HepG2 (cell line): ENCODE data around the gene ANKRD6.
A peak's percentile ranks its signal among the peaks of the same experiment; 100 is the strongest.

ENCODE experiments used
- CBX5 ChIP-seq: sonication (generic); formaldehyde crosslinking; IDR thresholded peaks from 2 replicates; pipeline ENCODE4 v1.4.0; 2020; ENCODE audit warnings: missing genetic modification reagents, borderline replicate concordance
- CTCF ChIP-seq: sonication (generic); formaldehyde crosslinking; IDR thresholded peaks from 2 replicates; pipeline ENCODE4 v1.5.0; 2020; ENCODE audit warnings: mild to moderate bottlenecking, missing genetic modification reagents, moderate library complexity
- FOSL1 ChIP-seq: sonication (generic); formaldehyde crosslinking; IDR thresholded peaks from 2 replicates; pipeline ENCODE4 v1.9.0; 2021; ENCODE audit warnings: missing genetic modification reagents, borderline replicate concordance
- KLF13 ChIP-seq: sonication (generic); formaldehyde crosslinking; IDR thresholded peaks from 2 replicates; pipeline ENCODE4 v1.4.0; 2020; ENCODE audit warnings: mild to moderate bottlenecking, missing genetic modification reagents
- NBN ChIP-seq: fragments of 450-650 bp; conservative IDR thresholded peaks from 2 replicates; pipeline ENCODE4 v1.6.1; 2017
- RFX5 ChIP-seq: IDR thresholded peaks from 2 replicates; pipeline ENCODE4 v1.6.1; 2011; ENCODE audit warnings: low read depth, low read length, improper control_type of control experiment
- ZBTB1 ChIP-seq: sonication (generic); formaldehyde crosslinking; IDR thresholded peaks from 2 replicates; pipeline ENCODE4 v1.4.0; 2020; ENCODE audit warnings: missing genetic modification reagents, borderline replicate concordance
- ZNF101 ChIP-seq: sonication (generic); formaldehyde crosslinking; IDR thresholded peaks from 2 replicates; pipeline ENCODE4 v1.4.0; 2020; ENCODE audit warnings: mild to moderate bottlenecking, low read depth, missing genetic modification reagents, borderline replicate concordance
- ZNF569 ChIP-seq: sonication (generic); formaldehyde crosslinking; IDR thresholded peaks from 2 replicates; pipeline ENCODE4 v1.5.0; 2020; ENCODE audit warnings: mild to moderate bottlenecking, missing genetic modification reagents, moderate library complexity, borderline replicate concordance

DNA sequence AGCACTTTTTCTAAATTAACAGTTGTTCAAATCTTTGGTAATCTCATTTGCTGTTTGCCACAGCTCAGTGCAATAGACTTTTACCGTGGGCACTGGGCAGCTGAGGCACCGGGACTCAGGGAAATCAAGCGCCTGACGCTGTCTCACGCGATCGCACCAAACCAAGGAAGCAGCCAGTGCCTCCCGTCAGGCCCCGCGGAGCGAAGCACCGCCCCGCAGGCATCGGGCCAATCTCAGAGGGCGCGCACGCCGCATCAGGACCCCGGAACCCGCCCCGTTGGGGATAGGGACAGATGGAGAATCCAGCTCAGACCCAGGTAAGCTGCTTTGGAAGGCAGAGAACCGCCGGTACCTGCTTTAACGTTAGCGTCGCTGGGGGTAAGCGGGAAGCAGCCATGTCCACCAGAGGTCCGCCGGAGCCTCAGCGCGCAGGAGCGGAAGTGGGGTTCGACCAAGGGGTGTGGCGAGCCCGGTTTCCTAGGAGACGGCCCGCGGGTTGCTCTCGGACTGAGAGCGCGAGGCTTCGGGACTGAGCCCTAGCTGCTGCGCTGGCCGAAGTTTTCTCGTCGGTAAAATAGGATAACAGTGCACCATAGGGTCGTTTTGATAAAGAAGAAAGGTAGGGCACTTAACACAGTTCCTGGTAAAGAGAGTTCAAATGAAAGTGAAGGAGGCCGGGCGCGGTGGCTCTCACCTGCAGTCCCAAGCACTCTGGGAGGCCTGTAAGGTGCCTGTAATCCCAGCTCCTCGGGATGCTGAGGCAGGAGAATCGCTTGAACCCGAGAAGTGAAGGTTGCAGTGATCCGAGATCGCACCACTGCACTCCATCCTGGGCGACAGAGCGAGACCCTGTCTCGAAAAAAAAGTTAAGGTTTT, 205.6 kb downstream of the ANKRD6 start, which contains the start of gene LYRM2:
- TF ChIP-seq CTCF (CRISPR knock-in tag) (peak; percentile 24; the same call in 1 of the 2 replicates), FOSL1 (no peak), NBN (no peak), ZBTB1 (no peak), CBX5 (CRISPR knock-in tag) (peak; percentile 74; the same call in 1 of the 2 replicates), RFX5 (no peak), KLF13 (CRISPR knock-in tag) (no peak), ZNF569 (CRISPR knock-in tag) (no peak), ZNF101 (CRISPR knock-in tag) (no peak)
